ENCODE data around the gene CRIP1.

The CRIP1 gene

GRCh38 chr14:105471297-105471821 lies 15.3 kb upstream of the CRIP1 start:
- ChIA-PET POLR2A (interaction anchor here (1.2 to 1.9 kb wide), 3 partner anchors 10 to 19 kb away, joined by 4 to 7 read pairs (median 5); partner anchors contain the start of gene TEDC1), CTCF (interaction anchor here (0.8 to 7.6 kb wide), 9 partner anchors 12 to 100 kb away, joined by 3 to 77 read pairs (median 7); partner anchors contain the start of gene CRIP1)
- H3K9me3 ChIP-seq (ENCODE audit: control extremely low read depth in 1 of 5, control insufficient read depth in 4 of 5, insufficient read depth in 2 of 5, low read depth in 1 of 5, low read length in 4 of 5), result no peaks in the 10 kb centered on the region
- no peak overlapping the region for H3K4me3 ChIP-seq (ENCODE audit: control insufficient read depth in 1 of 7, extremely low read depth in 1 of 7, insufficient read depth in 4 of 7, low read depth in 2 of 7, low read length in 6 of 7)
- DNase-seq, result peak in 2 of 3 donors; percentile 40 to 46
- peaks cover 0 to 38% (median 26%) of the 10 kb centered on the region in 4 experiments for H3K4me1 ChIP-seq (ENCODE audit: control extremely low read depth in 1 of 4, control insufficient read depth in 4 of 4, insufficient read depth in 4 of 4, low read length in 3 of 4)
- H3K36me3 ChIP-seq (ENCODE audit: control insufficient read depth in 4 of 4, insufficient read depth in 4 of 4, low read length in 3 of 4), result peaks cover 0 to 46% (median 26%) of the 10 kb centered on the region in 4 experiments
- peaks cover 0 to 26% (median 10%) of the 10 kb centered on the region in 5 experiments for H3K27me3 ChIP-seq (replicated peaks in 2 of 5; ENCODE audit: control insufficient read depth in 4 of 5, insufficient read depth in 5 of 5, low read length in 4 of 5)
- WGBS (ENCODE audit: insufficient coverage), result 92% methylated on average over 11 of the region's 19 CpGs
- H3K27ac ChIP-seq (ENCODE audit: insufficient read depth in 1 of 2, low read depth in 1 of 2, low read length in 2 of 2, poor library complexity in 1 of 2, severe bottlenecking in 2 of 2), result no peak overlapping the region

- Histone ChIP-seq H3K27ac (ENCODE audit: insufficient read depth in 1 of 2, low read depth in 1 of 2, low read length in 2 of 2, poor library complexity in 1 of 2, severe bottlenecking in 2 of 2) (no peak overlapping the region), H3K27me3 (replicated peaks in 2 of 5; ENCODE audit: control insufficient read depth in 4 of 5, insufficient read depth in 5 of 5, low read length in 4 of 5) (peaks cover 0 to 31% (median 13%) of the 10 kb centered on the region in 5 experiments), H3K36me3 (ENCODE audit: control insufficient read depth in 4 of 4, insufficient read depth in 4 of 4, low read length in 3 of 4) (peaks cover 0 to 41% (median 22%) of the 10 kb centered on the region in 4 experiments), H3K4me3 (ENCODE audit: control insufficient read depth in 1 of 7, extremely low read depth in 1 of 7, insufficient read depth in 4 of 7, low read depth in 2 of 7, low read length in 6 of 7) (no peak overlapping the region), H3K9me3 (ENCODE audit: control extremely low read depth in 1 of 5, control insufficient read depth in 4 of 5, insufficient read depth in 2 of 5, low read depth in 1 of 5, low read length in 4 of 5) (no peaks in the 10 kb centered on the region), H3K4me1 (ENCODE audit: control extremely low read depth in 1 of 4, control insufficient read depth in 4 of 4, insufficient read depth in 4 of 4, low read length in 3 of 4) (peaks cover 0 to 44% (median 29%) of the 10 kb centered on the region in 4 experiments)
- 91% methylated on average over 8 of the region's 8 CpGs for WGBS (ENCODE audit: insufficient coverage)
- POLR2A ChIA-PET, result interaction anchor here (1.2 to 1.9 kb wide), 3 partner anchors 10 to 18 kb away, joined by 4 to 7 read pairs (median 5); partner anchors contain the start of gene TEDC1
- CTCF ChIA-PET, result interaction anchor here (0.6 to 7.6 kb wide), 10 partner anchors 12 to 296 kb away, joined by 3 to 77 read pairs (median 4); partner anchors contain the start of gene CRIP1
- DNase-seq, result no peak
Measured at GRCh38 chr14:105471823-105472485, 14.7 kb upstream of the CRIP1 start.

GRCh38 chr14:105472486-105472991 lies 14.1 kb upstream of the CRIP1 start:
- H3K4me3 ChIP-seq (ENCODE audit: control insufficient read depth in 1 of 7, extremely low read depth in 1 of 7, insufficient read depth in 4 of 7, low read depth in 2 of 7, low read length in 6 of 7), result no peak overlapping the region
- no peak for DNase-seq
- peaks cover 0 to 50% (median 31%) of the 10 kb centered on the region in 4 experiments for H3K4me1 ChIP-seq (ENCODE audit: control extremely low read depth in 1 of 4, control insufficient read depth in 4 of 4, insufficient read depth in 4 of 4, low read length in 3 of 4)
- no peaks in the 10 kb centered on the region for H3K9me3 ChIP-seq (ENCODE audit: control extremely low read depth in 1 of 5, control insufficient read depth in 4 of 5, insufficient read depth in 2 of 5, low read depth in 1 of 5, low read length in 4 of 5)
- WGBS (ENCODE audit: insufficient coverage), result 96% methylated on average over 12 of the region's 12 CpGs
- ChIA-PET POLR2A (interaction anchor here (1.9 kb wide), 1 partner anchor 9 kb away, joined by 7 read pairs; no protein-coding TSS in a partner anchor), CTCF (interaction anchor here (0.6 to 7.6 kb wide), 9 partner anchors 11 to 296 kb away, joined by 3 to 77 read pairs (median 4); partner anchors contain the start of gene CRIP1)
- no peak overlapping the region for H3K27ac ChIP-seq (ENCODE audit: insufficient read depth in 1 of 2, low read depth in 1 of 2, low read length in 2 of 2, poor library complexity in 1 of 2, severe bottlenecking in 2 of 2)
- H3K27me3 ChIP-seq (replicated peaks in 2 of 5; ENCODE audit: control insufficient read depth in 4 of 5, insufficient read depth in 5 of 5, low read length in 4 of 5), result peaks cover 0 to 37% (median 17%) of the 10 kb centered on the region in 5 experiments
- H3K36me3 ChIP-seq (ENCODE audit: control insufficient read depth in 4 of 4, insufficient read depth in 4 of 4, low read length in 3 of 4), result peaks cover 0 to 35% (median 19%) of the 10 kb centered on the region in 4 experiments

- ChIA-PET POLR2A (no interaction called here), CTCF (interaction anchor here (0.6 to 7.6 kb wide), 6 partner anchors 10 to 56 kb away, joined by 3 to 77 read pairs (median 6); partner anchors contain the start of gene CRIP1)
- H3K4me1 ChIP-seq (ENCODE audit: control extremely low read depth in 1 of 4, control insufficient read depth in 4 of 4, insufficient read depth in 4 of 4, low read length in 3 of 4), result peaks cover 0 to 54% (median 33%) of the 10 kb centered on the region in 4 experiments
- H3K4me3 ChIP-seq (ENCODE audit: control insufficient read depth in 1 of 7, extremely low read depth in 1 of 7, insufficient read depth in 4 of 7, low read depth in 2 of 7, low read length in 6 of 7), result peak overlapping the region in 4 of 7 experiments; percentile 38 to 78 (median 68)
- no peak overlapping the region for H3K27ac ChIP-seq (ENCODE audit: insufficient read depth in 1 of 2, low read depth in 1 of 2, low read length in 2 of 2, poor library complexity in 1 of 2, severe bottlenecking in 2 of 2)
- no peak for DNase-seq
- WGBS (ENCODE audit: insufficient coverage), result 36% methylated on average over 1 of the region's 7 CpGs
- H3K27me3 ChIP-seq (replicated peaks in 2 of 5; ENCODE audit: control insufficient read depth in 4 of 5, insufficient read depth in 5 of 5, low read length in 4 of 5), result peaks cover 0 to 43% (median 17%) of the 10 kb centered on the region in 5 experiments
- H3K9me3 ChIP-seq (ENCODE audit: control extremely low read depth in 1 of 5, control insufficient read depth in 4 of 5, insufficient read depth in 2 of 5, low read depth in 1 of 5, low read length in 4 of 5), result no peaks in the 10 kb centered on the region
- peaks cover 0 to 29% (median 15%) of the 10 kb centered on the region in 4 experiments for H3K36me3 ChIP-seq (ENCODE audit: control insufficient read depth in 4 of 4, insufficient read depth in 4 of 4, low read length in 3 of 4)
Measured at GRCh38 chr14:105473033-105473676, 13.5 kb upstream of the CRIP1 start.

- WGBS (ENCODE audit: insufficient coverage), result 1% methylated on average over 24 of the region's 60 CpGs
- POLR2A ChIA-PET, result interaction anchor here (0.7 kb wide), 1 partner anchor 10 kb away, joined by 3 read pairs; no protein-coding TSS in a partner anchor
Measured at GRCh38 chr14:105473677-105474482, 12.8 kb upstream of the CRIP1 start.

More at GRCh38 chr14:105473677-105474482, 12.8 kb upstream of the CRIP1 start:
- peak; percentile 69 to 90 (median 77) for DNase-seq
- Histone ChIP-seq H3K4me3 (ENCODE audit: control insufficient read depth in 1 of 7, extremely low read depth in 1 of 7, insufficient read depth in 4 of 7, low read depth in 2 of 7, low read length in 6 of 7) (peak overlapping the region; percentile 32 to 78 (median 60)), H3K27me3 (replicated peaks in 2 of 5; ENCODE audit: control insufficient read depth in 4 of 5, insufficient read depth in 5 of 5, low read length in 4 of 5) (peaks cover 0 to 49% (median 17%) of the 10 kb centered on the region in 5 experiments), H3K9me3 (ENCODE audit: control extremely low read depth in 1 of 5, control insufficient read depth in 4 of 5, insufficient read depth in 2 of 5, low read depth in 1 of 5, low read length in 4 of 5) (no peaks in the 10 kb centered on the region), H3K27ac (ENCODE audit: insufficient read depth in 1 of 2, low read depth in 1 of 2, low read length in 2 of 2, poor library complexity in 1 of 2, severe bottlenecking in 2 of 2) (peak overlapping the region in 1 of 2 experiments; percentile 43), H3K4me1 (ENCODE audit: control extremely low read depth in 1 of 4, control insufficient read depth in 4 of 4, insufficient read depth in 4 of 4, low read length in 3 of 4) (peaks cover 0 to 56% (median 34%) of the 10 kb centered on the region in 4 experiments), H3K36me3 (ENCODE audit: control insufficient read depth in 4 of 4, insufficient read depth in 4 of 4, low read length in 3 of 4) (peaks cover 0 to 22% (median 11%) of the 10 kb centered on the region in 4 experiments)
- CTCF ChIA-PET, result interaction anchor here (1.3 to 7.6 kb wide), 3 partner anchors 10 to 17 kb away, joined by 6 to 77 read pairs (median 11); partner anchors contain the start of gene CRIP1
